Stimulated activated naive B cell treated with anti-CD40 and anti-IgM and Interleukin-4, amounts not matched to agents 10 μg/mL and 1 μg/mL and 100 μg/mL, for 72 hours (primary cell): Measurements from ENCODE around the gene FBH1.

Experiments used
- ATAC-seq, 2 donors: fragments of 150-1000 bp; cut with Tn5 transposase; replicated peaks; 2 replicates each; pipeline ENCODE4 v1.10.0; 2021; ENCODE audit warnings: moderate library complexity in 1 of 2
- DNase-seq: peaks from one replicate; pipeline ENCODE4 v3.0.0; 2021
- H3K27ac Mint-ChIP-seq: one replicate; pipeline ENCODE4 v1.8.0; 2022; ENCODE audit warnings: mild to moderate bottlenecking, mixed read lengths
- H3K27me3 Mint-ChIP-seq, 2 donors: one replicate each; pipeline ENCODE4 v1.8.0; 2022; ENCODE audit warnings: mixed read lengths in 2 of 2
- H3K36me3 Mint-ChIP-seq, 2 donors: one replicate each; pipeline ENCODE4 v1.8.0; 2022; ENCODE audit warnings: mixed read lengths in 2 of 2, mild to moderate bottlenecking in 1 of 2
- H3K4me1 Mint-ChIP-seq, 2 donors: one replicate each; pipeline ENCODE4 v1.8.0; 2022; ENCODE audit warnings: mixed read lengths in 2 of 2, mild to moderate bottlenecking in 1 of 2
- H3K4me3 Mint-ChIP-seq, 2 donors: one replicate each; pipeline ENCODE4 v1.8.0; 2022; ENCODE audit warnings: mild to moderate bottlenecking in 2 of 2, mixed read lengths in 2 of 2, moderate library complexity in 1 of 2
- H3K9me3 Mint-ChIP-seq, 2 donors: one replicate each; pipeline ENCODE4 v1.8.0; 2022; ENCODE audit warnings: mixed read lengths in 2 of 2, mild to moderate bottlenecking in 1 of 2

FBH1 gene

DNA sequence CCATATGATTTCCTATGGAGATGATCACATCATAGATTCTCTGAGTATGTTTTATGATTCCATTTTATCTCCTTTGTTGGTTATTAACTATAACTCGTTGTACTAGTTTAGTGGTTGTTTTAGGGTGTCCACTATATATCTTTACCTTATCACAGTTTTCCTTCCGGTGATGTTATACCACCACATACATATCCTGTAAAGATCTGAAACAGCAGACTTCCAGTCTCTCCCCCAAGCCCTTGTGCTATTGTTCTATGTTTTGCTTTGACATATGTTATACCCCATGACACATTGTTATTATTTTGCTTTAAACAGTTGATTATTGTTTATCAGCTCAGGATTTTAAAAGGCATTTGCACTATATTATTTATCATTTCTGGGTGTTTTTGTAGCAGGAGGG, 80.0 kb downstream of the FBH1 start:
- DNase-seq (no peak), ATAC-seq (no peak)
- H3K27me3 Mint-ChIP-seq, result no peaks in the 10 kb centered on the region
- H3K9me3 Mint-ChIP-seq, result no peaks in the 10 kb centered on the region
- no peak overlapping the region for H3K27ac Mint-ChIP-seq
- H3K4me3 Mint-ChIP-seq, result no peak overlapping the region
- peaks cover 23 to 29% of the 10 kb centered on the region in 2 donors for H3K4me1 Mint-ChIP-seq
- peaks cover 18 to 20% of the 10 kb centered on the region in 2 donors for H3K36me3 Mint-ChIP-seq

DNA sequence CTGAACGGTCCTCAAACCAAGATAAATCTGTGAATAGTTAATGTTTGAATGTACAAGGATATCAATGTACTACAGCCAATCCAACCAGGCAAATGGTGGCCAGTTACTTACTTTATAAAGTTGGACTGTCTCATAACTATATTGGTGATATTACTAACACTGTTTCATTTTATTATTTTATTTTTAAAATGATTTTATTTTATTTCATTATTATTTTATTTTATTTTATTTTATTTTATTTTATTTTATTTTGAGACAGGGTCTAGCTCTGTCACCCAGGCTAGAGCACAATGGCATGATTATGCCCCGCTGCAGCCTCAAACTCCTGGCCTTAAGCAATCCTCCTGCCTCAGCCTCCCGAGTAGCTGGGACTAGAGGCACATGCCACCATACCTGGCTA, 80.5 kb downstream of the FBH1 start:
- DNase-seq (no peak), ATAC-seq (no peak)
- H3K36me3 Mint-ChIP-seq, result peaks cover 17 to 18% of the 10 kb centered on the region in 2 donors
- no peaks in the 10 kb centered on the region for H3K27me3 Mint-ChIP-seq
- H3K27ac Mint-ChIP-seq, result no peak overlapping the region
- peaks cover 26 to 33% of the 10 kb centered on the region in 2 donors for H3K4me1 Mint-ChIP-seq
- no peaks in the 10 kb centered on the region for H3K9me3 Mint-ChIP-seq
- H3K4me3 Mint-ChIP-seq, result no peak overlapping the region

GRCh38 chr10:5971315-5971832, 81.3 kb downstream of the FBH1 start:
- no peak for DNase-seq
- peaks cover 30 to 40% of the 10 kb centered on the region in 2 donors for H3K4me1 Mint-ChIP-seq

DNA sequence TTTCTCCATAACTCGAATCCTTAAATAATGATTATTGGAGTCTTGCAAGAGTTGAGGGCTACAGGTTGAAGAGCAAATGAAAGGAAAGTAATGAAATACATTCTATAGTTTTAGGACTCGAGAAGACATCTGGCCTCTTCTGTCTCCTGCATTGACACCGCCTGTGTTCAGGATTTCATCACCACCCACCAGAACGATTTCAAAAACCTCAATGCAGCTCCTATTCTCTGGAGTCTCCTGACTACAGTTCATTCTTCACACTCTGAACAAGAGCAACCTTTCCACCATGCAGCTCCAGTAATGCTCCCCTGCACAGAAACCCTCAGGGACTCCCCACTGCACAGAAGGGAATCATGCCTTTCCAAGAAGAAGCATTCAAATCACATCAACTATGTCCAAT, 81.8 kb downstream of the FBH1 start:
- Mint-ChIP-seq H3K4me1 (peaks cover 30 to 40% of the 10 kb centered on the region in 2 donors), H3K36me3 (peaks cover 14 to 17% of the 10 kb centered on the region in 2 donors), H3K27me3 (no peaks in the 10 kb centered on the region), H3K9me3 (no peaks in the 10 kb centered on the region), H3K4me3 (no peak overlapping the region), H3K27ac (peak overlapping the region; percentile 71)
- ATAC-seq (no peak), DNase-seq (no peak)

More at GRCh38 chr10:5971315-5971832, 81.3 kb downstream of the FBH1 start:
- Mint-ChIP-seq H3K36me3 (peaks cover 17% of the 10 kb centered on the region in 2 donors), H3K4me3 (no peak overlapping the region), H3K9me3 (no peaks in the 10 kb centered on the region), H3K27me3 (no peaks in the 10 kb centered on the region), H3K27ac (peak overlapping the region; percentile 71)
- ATAC-seq, result no peak

DNA sequence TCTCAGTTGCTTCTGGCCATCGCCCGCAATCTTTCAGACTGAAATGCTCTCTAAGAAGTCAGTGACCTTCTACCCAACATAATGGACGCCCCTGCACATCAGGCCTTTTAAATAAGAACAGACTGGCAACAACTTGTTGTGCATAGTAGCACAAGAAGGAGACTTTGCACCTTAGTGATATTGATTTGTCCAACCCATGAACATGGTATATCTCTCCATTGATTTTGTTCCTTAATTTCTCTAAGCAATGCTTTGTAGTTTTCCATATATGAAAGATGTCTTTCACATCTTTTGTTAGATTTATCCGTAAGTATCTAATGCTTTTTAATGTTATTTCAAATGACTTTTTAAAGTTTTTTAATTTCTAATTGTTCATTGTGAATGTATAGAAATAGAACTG, 83.0 kb downstream of the FBH1 start:
- Mint-ChIP-seq H3K36me3 (peaks cover 8 to 10% of the 10 kb centered on the region in 2 donors), H3K4me3 (no peak overlapping the region), H3K4me1 (peaks cover 28 to 42% of the 10 kb centered on the region in 2 donors), H3K9me3 (no peaks in the 10 kb centered on the region), H3K27ac (no peak overlapping the region), H3K27me3 (no peaks in the 10 kb centered on the region)
- DNase-seq, result no peak
- ATAC-seq, result no peak

GRCh38 chr10:5975641-5976473, 85.8 kb downstream of the FBH1 start:
- H3K27me3 Mint-ChIP-seq, result no peaks in the 10 kb centered on the region
- DNase-seq (peak; percentile 76), ATAC-seq (peak; percentile 82)
- H3K27ac Mint-ChIP-seq, result peak overlapping the region; percentile 95
- peak overlapping the region; percentile 94 to 96 for H3K4me3 Mint-ChIP-seq
- peaks cover 1 to 8% of the 10 kb centered on the region in 2 donors for H3K36me3 Mint-ChIP-seq
- no peaks in the 10 kb centered on the region for H3K9me3 Mint-ChIP-seq
- H3K4me1 Mint-ChIP-seq, result peaks cover 24 to 45% of the 10 kb centered on the region in 2 donors

DNA sequence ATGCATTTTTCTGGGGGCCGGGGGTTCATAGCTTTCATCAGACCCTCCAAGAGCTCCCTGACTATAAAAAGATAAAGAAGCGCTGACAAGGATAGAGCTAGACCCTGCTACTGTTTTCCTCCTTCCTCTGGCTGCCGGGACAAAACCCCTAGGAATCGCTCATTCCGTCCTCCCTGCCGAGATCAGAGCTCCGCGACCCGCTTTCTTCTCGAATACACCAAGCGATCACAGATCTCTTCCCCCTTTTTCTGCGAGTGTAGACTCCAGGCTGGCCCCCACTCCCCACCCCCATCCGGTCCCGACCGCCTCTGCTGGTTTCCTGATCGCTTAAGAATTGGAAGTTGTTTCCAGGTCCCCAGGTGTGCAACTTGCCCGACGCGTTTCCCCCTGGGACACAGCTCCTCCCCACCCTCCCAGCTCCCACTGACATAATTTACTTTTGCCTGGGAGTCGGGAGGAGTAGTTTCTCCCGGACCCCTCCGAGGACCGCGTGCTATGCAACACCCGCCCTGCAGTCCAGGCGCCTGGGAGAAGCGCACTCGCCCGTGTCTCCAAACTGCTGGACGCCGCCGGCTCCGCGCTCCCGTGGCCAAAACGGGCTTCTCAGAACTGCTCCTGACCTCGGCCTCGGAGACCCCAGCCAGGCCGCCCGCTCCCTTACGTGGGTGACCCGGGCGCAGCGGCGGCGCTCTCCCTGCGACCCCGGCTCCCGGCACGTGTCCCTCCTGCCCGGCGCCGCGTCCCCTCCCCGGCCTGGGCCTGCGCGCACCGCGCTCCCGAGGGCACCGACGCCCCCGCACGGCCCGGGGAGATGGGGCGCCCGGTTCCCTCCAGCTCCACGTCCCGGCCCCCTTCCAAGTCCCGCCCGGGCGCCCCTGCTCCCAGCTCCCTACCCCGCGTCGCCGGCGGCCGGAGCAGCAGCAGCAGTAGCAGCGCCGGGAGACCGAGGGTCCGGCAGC, 86.7 kb downstream of the FBH1 start:
- H3K4me1 Mint-ChIP-seq, result peaks cover 19 to 38% of the 10 kb centered on the region in 2 donors
- H3K4me3 Mint-ChIP-seq, result peak overlapping the region; percentile 94 to 96
- no peaks in the 10 kb centered on the region for H3K27me3 Mint-ChIP-seq
- no peaks in the 10 kb centered on the region for H3K9me3 Mint-ChIP-seq
- ATAC-seq, result peak; percentile 10 to 11
- DNase-seq, result peak; percentile 9
- peak overlapping the region; percentile 95 for H3K27ac Mint-ChIP-seq
- peaks cover 1 to 8% of the 10 kb centered on the region in 2 donors for H3K36me3 Mint-ChIP-seq

GRCh38 chr10:5977471-5978229, 87.6 kb downstream of the FBH1 start, which contains the start of gene IL15RA:
Gene IL15RA, minus strand, starts transcription at chr10:5977543. Its CDS starts 51 bp downstream, at chr10:5977492.
- Mint-ChIP-seq H3K4me1 (peaks cover 15 to 31% of the 10 kb centered on the region in 2 donors), H3K27me3 (no peaks in the 10 kb centered on the region), H3K9me3 (no peaks in the 10 kb centered on the region), H3K27ac (peak within 1 kb of the TSS; percentile 95), H3K36me3 (peaks cover 1 to 8% of the 10 kb centered on the region in 2 donors), H3K4me3 (peak within 1 kb of the TSS; percentile 94 to 96)
- ATAC-seq (peak; percentile 71 to 79), DNase-seq (peak; percentile 76)

DNA sequence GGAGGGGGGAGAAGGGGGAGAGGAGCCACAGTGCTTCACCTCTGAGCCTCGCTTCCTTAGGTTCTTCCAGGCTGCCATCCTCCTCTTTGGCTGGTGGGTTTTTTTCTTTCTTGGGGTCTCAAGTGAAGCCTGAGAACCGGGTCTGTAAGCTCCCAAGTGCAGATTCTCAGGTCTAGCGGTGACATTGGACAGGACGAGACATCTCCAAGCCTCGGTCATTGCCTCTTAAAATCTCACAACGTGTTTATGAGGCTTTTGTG, 88.1 kb downstream of the FBH1 start:
- H3K4me1 Mint-ChIP-seq, result peaks cover 15 to 26% of the 10 kb centered on the region in 2 donors
- H3K4me3 Mint-ChIP-seq, result peak overlapping the region; percentile 94 to 96
- H3K27me3 Mint-ChIP-seq, result no peaks in the 10 kb centered on the region
- DNase-seq (no peak), ATAC-seq (no peak)
- H3K27ac Mint-ChIP-seq, result peak overlapping the region; percentile 81
- H3K9me3 Mint-ChIP-seq, result no peaks in the 10 kb centered on the region
- peaks cover 1 to 8% of the 10 kb centered on the region in 2 donors for H3K36me3 Mint-ChIP-seq

DNA sequence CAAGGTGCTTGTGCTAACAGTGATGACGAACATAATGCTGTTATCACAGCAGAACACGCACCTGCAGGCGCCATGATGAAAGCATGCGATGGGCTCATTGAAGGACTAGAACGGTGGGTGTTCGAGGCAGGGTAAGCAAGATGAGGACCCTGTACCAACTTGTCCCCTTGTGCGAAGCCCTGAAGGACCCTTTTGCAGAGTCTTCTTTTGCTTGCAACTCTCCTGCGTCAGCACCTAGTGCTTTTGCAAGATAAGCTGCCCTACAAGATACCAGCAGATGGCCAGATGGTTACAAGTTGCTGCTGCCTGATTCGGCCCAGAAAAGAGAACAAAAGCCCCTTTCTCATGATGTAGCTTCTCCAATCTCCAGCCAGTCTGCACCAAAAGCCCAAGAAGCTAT, 91.5 kb downstream of the FBH1 start:
- Mint-ChIP-seq H3K4me1 (peaks cover 5 to 7% of the 10 kb centered on the region in 2 donors), H3K27me3 (no peaks in the 10 kb centered on the region), H3K27ac (no peak overlapping the region), H3K36me3 (peaks cover 0 to 4% of the 10 kb centered on the region in 2 donors), H3K9me3 (no peaks in the 10 kb centered on the region), H3K4me3 (no peak overlapping the region)
- no peak for ATAC-seq
- no peak for DNase-seq

DNA sequence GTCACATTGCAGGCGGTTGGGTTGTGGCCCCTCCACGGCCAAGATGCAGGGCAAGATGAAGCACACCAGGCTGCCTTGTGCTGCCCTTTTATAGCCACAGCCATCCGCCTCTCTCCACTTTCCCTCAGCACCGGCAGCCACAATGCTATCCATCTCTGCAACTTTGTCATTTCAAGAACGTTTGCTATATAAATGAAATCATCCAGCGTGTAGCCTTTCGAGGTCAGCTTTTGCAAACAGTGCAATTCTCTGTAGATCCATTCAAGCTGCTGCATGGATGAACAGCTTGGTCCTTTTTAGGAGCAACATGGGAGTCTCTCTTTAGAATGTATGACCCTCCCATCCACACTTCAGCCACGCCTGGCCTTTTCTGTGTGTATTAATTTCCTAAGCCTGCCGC, 93.7 kb downstream of the FBH1 start:
- no peak for DNase-seq
- Mint-ChIP-seq H3K27me3 (no peaks in the 10 kb centered on the region), H3K9me3 (no peaks in the 10 kb centered on the region)

DNA sequence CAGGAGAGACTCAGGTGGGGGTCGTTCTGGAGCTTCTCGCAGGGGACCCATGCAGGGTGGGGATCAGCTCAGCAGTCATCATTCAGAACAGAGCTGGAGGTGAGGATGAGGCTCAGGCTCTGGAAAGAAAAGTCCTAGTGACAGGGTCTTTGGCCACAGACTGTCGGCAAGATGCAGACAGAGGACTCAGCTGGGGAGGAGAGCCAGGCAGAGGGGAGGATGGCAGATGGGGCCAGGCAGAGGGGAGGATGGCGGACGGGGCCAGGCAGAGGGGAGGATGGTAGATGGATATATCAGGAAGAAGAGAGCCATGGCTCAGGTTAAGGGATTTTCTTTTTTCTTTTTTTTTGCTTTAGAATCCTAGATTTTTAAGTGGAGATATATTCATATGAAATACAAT, 95.0 kb downstream of the FBH1 start:
- no peaks in the 10 kb centered on the region for H3K27me3 Mint-ChIP-seq
- peaks cover 0 to 4% of the 10 kb centered on the region in 2 donors for H3K36me3 Mint-ChIP-seq
- ATAC-seq (no peak), DNase-seq (no peak)
- no peak overlapping the region for H3K4me3 Mint-ChIP-seq
- H3K4me1 Mint-ChIP-seq, result peaks cover 12 to 16% of the 10 kb centered on the region in 2 donors
- H3K27ac Mint-ChIP-seq, result no peak overlapping the region
- H3K9me3 Mint-ChIP-seq, result no peaks in the 10 kb centered on the region

More for the DNA sequence above, 93.7 kb downstream of the FBH1 start:
- Mint-ChIP-seq H3K4me3 (no peak overlapping the region), H3K36me3 (peaks cover 0 to 4% of the 10 kb centered on the region in 2 donors), H3K27ac (no peak overlapping the region), H3K4me1 (peaks cover 12 to 16% of the 10 kb centered on the region in 2 donors)
- no peak for ATAC-seq
